Measurements from ENCODE around the gene DPPA5. TPM values are rescaled to one million over a fixed set of nuclear protein-coding genes. Genes with fewer than 3 reads are reported as not detected.
A peak's percentile ranks its signal among the peaks of the same experiment; 100 is the strongest.

The DPPA5 gene
- total and polyA plus RNA-seq, 9 of the 15 experiments (the other 6 are each of a cell fraction or from before 2014, with no cell fraction given) = not detected

DNA sequence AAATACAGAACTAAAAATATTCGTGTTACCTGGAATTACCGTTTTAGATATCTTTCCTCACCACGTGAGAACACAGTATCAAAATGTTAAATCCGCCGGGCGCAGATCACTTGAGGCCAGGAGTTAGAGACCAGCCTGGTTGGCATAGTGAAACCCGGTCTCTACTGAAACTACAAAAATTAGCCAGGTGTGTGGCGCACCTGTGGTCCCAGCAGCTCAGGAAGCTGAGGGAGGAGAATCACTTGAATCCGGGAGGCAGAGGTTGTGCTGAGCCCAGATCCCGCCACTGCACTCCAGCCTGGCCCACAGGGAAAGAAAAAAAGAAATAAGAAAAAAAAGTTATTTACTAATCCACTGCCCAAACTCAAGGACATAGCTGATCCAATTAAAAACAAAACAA is 35.8 kb upstream of the DPPA5 start (continued):
- TF ChIP-seq, protein P1, sequence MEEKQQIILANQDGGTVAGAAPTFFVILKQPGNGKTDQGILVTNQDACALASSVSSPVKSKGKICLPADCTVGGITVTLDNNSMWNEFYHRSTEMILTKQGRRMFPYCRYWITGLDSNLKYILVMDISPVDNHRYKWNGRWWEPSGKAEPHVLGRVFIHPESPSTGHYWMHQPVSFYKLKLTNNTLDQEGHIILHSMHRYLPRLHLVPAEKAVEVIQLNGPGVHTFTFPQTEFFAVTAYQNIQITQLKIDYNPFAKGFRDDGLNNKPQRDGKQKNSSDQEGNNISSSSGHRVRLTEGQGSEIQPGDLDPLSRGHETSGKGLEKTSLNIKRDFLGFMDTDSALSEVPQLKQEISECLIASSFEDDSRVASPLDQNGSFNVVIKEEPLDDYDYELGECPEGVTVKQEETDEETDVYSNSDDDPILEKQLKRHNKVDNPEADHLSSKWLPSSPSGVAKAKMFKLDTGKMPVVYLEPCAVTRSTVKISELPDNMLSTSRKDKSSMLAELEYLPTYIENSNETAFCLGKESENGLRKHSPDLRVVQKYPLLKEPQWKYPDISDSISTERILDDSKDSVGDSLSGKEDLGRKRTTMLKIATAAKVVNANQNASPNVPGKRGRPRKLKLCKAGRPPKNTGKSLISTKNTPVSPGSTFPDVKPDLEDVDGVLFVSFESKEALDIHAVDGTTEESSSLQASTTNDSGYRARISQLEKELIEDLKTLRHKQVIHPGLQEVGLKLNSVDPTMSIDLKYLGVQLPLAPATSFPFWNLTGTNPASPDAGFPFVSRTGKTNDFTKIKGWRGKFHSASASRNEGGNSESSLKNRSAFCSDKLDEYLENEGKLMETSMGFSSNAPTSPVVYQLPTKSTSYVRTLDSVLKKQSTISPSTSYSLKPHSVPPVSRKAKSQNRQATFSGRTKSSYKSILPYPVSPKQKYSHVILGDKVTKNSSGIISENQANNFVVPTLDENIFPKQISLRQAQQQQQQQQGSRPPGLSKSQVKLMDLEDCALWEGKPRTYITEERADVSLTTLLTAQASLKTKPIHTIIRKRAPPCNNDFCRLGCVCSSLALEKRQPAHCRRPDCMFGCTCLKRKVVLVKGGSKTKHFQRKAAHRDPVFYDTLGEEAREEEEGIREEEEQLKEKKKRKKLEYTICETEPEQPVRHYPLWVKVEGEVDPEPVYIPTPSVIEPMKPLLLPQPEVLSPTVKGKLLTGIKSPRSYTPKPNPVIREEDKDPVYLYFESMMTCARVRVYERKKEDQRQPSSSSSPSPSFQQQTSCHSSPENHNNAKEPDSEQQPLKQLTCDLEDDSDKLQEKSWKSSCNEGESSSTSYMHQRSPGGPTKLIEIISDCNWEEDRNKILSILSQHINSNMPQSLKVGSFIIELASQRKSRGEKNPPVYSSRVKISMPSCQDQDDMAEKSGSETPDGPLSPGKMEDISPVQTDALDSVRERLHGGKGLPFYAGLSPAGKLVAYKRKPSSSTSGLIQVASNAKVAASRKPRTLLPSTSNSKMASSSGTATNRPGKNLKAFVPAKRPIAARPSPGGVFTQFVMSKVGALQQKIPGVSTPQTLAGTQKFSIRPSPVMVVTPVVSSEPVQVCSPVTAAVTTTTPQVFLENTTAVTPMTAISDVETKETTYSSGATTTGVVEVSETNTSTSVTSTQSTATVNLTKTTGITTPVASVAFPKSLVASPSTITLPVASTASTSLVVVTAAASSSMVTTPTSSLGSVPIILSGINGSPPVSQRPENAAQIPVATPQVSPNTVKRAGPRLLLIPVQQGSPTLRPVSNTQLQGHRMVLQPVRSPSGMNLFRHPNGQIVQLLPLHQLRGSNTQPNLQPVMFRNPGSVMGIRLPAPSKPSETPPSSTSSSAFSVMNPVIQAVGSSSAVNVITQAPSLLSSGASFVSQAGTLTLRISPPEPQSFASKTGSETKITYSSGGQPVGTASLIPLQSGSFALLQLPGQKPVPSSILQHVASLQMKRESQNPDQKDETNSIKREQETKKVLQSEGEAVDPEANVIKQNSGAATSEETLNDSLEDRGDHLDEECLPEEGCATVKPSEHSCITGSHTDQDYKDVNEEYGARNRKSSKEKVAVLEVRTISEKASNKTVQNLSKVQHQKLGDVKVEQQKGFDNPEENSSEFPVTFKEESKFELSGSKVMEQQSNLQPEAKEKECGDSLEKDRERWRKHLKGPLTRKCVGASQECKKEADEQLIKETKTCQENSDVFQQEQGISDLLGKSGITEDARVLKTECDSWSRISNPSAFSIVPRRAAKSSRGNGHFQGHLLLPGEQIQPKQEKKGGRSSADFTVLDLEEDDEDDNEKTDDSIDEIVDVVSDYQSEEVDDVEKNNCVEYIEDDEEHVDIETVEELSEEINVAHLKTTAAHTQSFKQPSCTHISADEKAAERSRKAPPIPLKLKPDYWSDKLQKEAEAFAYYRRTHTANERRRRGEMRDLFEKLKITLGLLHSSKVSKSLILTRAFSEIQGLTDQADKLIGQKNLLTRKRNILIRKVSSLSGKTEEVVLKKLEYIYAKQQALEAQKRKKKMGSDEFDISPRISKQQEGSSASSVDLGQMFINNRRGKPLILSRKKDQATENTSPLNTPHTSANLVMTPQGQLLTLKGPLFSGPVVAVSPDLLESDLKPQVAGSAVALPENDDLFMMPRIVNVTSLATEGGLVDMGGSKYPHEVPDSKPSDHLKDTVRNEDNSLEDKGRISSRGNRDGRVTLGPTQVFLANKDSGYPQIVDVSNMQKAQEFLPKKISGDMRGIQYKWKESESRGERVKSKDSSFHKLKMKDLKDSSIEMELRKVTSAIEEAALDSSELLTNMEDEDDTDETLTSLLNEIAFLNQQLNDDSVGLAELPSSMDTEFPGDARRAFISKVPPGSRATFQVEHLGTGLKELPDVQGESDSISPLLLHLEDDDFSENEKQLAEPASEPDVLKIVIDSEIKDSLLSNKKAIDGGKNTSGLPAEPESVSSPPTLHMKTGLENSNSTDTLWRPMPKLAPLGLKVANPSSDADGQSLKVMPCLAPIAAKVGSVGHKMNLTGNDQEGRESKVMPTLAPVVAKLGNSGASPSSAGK (IDR thresholded peaks at IDR 0.05) = peak; percentile 7; the same call in 1 of the 2 replicates
- TF ChIP-seq, protein P2, sequence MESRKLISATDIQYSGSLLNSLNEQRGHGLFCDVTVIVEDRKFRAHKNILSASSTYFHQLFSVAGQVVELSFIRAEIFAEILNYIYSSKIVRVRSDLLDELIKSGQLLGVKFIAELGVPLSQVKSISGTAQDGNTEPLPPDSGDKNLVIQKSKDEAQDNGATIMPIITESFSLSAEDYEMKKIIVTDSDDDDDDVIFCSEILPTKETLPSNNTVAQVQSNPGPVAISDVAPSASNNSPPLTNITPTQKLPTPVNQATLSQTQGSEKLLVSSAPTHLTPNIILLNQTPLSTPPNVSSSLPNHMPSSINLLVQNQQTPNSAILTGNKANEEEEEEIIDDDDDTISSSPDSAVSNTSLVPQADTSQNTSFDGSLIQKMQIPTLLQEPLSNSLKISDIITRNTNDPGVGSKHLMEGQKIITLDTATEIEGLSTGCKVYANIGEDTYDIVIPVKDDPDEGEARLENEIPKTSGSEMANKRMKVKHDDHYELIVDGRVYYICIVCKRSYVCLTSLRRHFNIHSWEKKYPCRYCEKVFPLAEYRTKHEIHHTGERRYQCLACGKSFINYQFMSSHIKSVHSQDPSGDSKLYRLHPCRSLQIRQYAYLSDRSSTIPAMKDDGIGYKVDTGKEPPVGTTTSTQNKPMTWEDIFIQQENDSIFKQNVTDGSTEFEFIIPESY (CRISPR knock-in tag; IDR thresholded peaks at IDR 0.05) = peak; percentile 77
- TF ChIP-seq FOXK2 (conservative IDR thresholded peaks at IDR 0.05 in 1 of 2, IDR thresholded peaks at IDR 0.05 in 1 of 2; ENCODE audit: low read depth in 2 of 2) = 0 out of 4 replicates have a peak, but pooled peaks of 1 of the 2 experiments have one; percentile 12
- TF ChIP-seq, protein P3, sequence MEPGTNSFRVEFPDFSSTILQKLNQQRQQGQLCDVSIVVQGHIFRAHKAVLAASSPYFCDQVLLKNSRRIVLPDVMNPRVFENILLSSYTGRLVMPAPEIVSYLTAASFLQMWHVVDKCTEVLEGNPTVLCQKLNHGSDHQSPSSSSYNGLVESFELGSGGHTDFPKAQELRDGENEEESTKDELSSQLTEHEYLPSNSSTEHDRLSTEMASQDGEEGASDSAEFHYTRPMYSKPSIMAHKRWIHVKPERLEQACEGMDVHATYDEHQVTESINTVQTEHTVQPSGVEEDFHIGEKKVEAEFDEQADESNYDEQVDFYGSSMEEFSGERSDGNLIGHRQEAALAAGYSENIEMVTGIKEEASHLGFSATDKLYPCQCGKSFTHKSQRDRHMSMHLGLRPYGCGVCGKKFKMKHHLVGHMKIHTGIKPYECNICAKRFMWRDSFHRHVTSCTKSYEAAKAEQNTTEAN (CRISPR knock-in tag; IDR thresholded peaks at IDR 0.05) = no peak

Measured in K562 (cell line).